Progenitor cell of endocrine pancreas (in vitro differentiated cells): Measurements from ENCODE around the gene CBY1. TPM values are rescaled to one million over a fixed set of nuclear protein-coding genes. Genes with fewer than 3 reads are reported as not detected.

Source experiments
- DNase-seq: peaks from one replicate; pipeline ENCODE4 v3.0.0; 2021; ENCODE audit warnings: low spot score; ENCODE audit not compliant: unreplicated experiment
- H3K27ac Mint-ChIP-seq: 2 replicates; pipeline ENCODE4 v1.8.0; 2021; ENCODE audit warnings: mild to moderate bottlenecking, moderate library complexity, mixed read lengths
- H3K27me3 Mint-ChIP-seq: 2 replicates; pipeline ENCODE4 v1.8.0; 2021; ENCODE audit warnings: mixed read lengths
- H3K36me3 Mint-ChIP-seq: 2 replicates; pipeline ENCODE4 v1.8.0; 2022; ENCODE audit warnings: mixed read lengths; ENCODE audit not compliant: insufficient read depth
- H3K4me1 Mint-ChIP-seq: 2 replicates; pipeline ENCODE4 v1.8.0; 2021; ENCODE audit warnings: low read depth, mixed read lengths
- H3K4me3 Mint-ChIP-seq: 2 replicates; pipeline ENCODE4 v1.8.0; 2021; ENCODE audit warnings: low read depth, mild to moderate bottlenecking, moderate library complexity, mixed read lengths
- H3K9me3 Mint-ChIP-seq: 2 replicates; pipeline ENCODE4 v1.8.0; 2021; ENCODE audit warnings: low read depth, mixed read lengths
- total RNA-seq: library from RNA; stranded (reverse); gene quantifications from 2 replicates; pipeline ENCODE4 v1.2.1, GENCODE V29; 2021
- TF ChIP-seq, protein P1 (sequence below): fragments of 200-600 bp; sonication (generic); IDR thresholded peaks from one replicate; pipeline ENCODE4 v1.5.0; 2021; ENCODE audit warnings: antibody characterized with exemption, mild to moderate bottlenecking; ENCODE audit not compliant: unreplicated experiment

Gene CBY1
- total RNA-seq, 1 donor from 2014 or later: 50.5 TPM

- Mint-ChIP-seq H3K27me3 (no peaks in the 10 kb centered on the region), H3K27ac (no peak overlapping the region), H3K4me1 (no peaks in the 10 kb centered on the region), H3K9me3 (no peaks in the 10 kb centered on the region), H3K36me3 (peaks cover 19% of the 10 kb centered on the region), H3K4me3 (no peak overlapping the region)
- DNase-seq: no peak
- TF ChIP-seq, protein P1, sequence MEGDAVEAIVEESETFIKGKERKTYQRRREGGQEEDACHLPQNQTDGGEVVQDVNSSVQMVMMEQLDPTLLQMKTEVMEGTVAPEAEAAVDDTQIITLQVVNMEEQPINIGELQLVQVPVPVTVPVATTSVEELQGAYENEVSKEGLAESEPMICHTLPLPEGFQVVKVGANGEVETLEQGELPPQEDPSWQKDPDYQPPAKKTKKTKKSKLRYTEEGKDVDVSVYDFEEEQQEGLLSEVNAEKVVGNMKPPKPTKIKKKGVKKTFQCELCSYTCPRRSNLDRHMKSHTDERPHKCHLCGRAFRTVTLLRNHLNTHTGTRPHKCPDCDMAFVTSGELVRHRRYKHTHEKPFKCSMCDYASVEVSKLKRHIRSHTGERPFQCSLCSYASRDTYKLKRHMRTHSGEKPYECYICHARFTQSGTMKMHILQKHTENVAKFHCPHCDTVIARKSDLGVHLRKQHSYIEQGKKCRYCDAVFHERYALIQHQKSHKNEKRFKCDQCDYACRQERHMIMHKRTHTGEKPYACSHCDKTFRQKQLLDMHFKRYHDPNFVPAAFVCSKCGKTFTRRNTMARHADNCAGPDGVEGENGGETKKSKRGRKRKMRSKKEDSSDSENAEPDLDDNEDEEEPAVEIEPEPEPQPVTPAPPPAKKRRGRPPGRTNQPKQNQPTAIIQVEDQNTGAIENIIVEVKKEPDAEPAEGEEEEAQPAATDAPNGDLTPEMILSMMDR: no peak
Observed at GRCh38 chr22:38649841-38650522, 6.5 kb upstream of the CBY1 start.

DNA sequence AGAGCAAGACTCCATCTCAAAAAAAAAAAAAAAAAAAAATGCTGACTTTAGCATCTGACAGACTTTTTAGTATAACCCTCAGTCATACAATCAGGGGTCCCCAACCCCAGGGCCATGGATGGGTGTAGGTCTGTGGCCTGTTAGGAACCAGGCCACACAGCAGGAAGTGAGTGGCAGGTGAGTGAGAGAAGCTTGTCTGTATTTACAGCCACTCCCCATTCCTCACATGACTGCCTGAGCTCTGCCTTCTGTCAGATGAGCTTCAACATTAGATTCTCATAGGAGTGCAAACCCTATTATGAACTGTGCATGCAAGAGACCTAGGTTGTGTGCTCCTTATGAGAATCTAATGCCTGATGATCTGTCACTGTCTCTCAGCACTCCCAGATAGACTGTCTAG, 3.6 kb upstream of the CBY1 start:
- Mint-ChIP-seq H3K4me3 (no peak overlapping the region), H3K9me3 (no peaks in the 10 kb centered on the region), H3K4me1 (peaks cover 9% of the 10 kb centered on the region), H3K36me3 (peaks cover 11% of the 10 kb centered on the region), H3K27me3 (no peaks in the 10 kb centered on the region), H3K27ac (no peak overlapping the region)
- no peak for DNase-seq
- TF ChIP-seq, protein P1: no peak

- H3K4me1 Mint-ChIP-seq: peaks cover 10% of the 10 kb centered on the region
- no peak overlapping the region for H3K27ac Mint-ChIP-seq
- TF ChIP-seq, protein P1: no peak
- H3K27me3 Mint-ChIP-seq: no peaks in the 10 kb centered on the region
- peak overlapping the region; percentile 45 for H3K4me3 Mint-ChIP-seq
- no peak for DNase-seq
- H3K36me3 Mint-ChIP-seq: peaks cover 9% of the 10 kb centered on the region
- H3K9me3 Mint-ChIP-seq: no peaks in the 10 kb centered on the region
Observed at GRCh38 chr22:38653741-38654140, 2.7 kb upstream of the CBY1 start.

DNA sequence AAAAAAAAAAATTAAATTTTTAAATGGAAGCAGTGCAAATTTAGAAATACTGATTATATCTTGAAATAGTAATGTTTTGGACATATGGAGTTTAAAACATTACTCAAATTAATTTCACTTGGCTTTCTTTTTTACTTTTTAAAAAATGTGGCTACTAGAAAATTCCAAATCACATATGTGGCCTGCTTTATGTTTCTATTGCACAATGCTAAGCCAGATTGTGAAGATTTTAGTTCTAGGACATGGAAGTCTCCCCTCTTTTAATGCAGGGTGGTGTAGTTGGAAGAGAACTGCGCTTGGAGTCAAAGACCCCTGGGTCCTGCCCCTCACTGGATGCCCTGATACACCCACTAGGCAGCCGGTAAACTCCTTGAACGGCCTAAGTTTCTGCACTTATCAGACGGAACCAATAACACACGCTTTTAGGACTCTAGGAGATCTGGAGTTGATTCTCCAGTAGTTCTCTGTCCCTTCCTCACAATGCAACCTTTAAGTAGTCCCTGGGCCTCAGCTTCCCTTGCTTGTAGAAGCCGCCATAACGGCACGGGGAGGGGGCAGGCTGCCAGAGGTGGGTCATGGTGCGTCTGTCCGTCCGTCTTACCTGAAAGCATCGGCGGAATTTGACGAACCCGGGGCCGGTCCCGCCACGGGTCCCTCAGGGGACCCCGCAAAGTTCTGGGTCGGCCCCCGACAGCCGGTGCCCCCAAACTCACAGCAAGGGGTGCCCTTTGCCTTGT, 751 bp upstream of the CBY1 start:
- peaks cover 10% of the 10 kb centered on the region for H3K4me1 Mint-ChIP-seq
- peak overlapping the region; percentile 100 for H3K27ac Mint-ChIP-seq
- peaks cover 6% of the 10 kb centered on the region for H3K36me3 Mint-ChIP-seq
- TF ChIP-seq, protein P1: no peak
- H3K4me3 Mint-ChIP-seq: peak overlapping the region; percentile 94
- no peaks in the 10 kb centered on the region for H3K9me3 Mint-ChIP-seq
- H3K27me3 Mint-ChIP-seq: no peaks in the 10 kb centered on the region
- DNase-seq: no peak

- no peaks in the 10 kb centered on the region for H3K9me3 Mint-ChIP-seq
Observed at GRCh38 chr22:38657045-38657909, 839 bp downstream of the CBY1 start.

More at GRCh38 chr22:38657045-38657909, 839 bp downstream of the CBY1 start:
- H3K27me3 Mint-ChIP-seq: no peaks in the 10 kb centered on the region
- peaks cover 6% of the 10 kb centered on the region for H3K36me3 Mint-ChIP-seq
- peak overlapping the region; percentile 94 for H3K4me3 Mint-ChIP-seq
- DNase-seq: no peak
- TF ChIP-seq, protein P1: no peak
- H3K27ac Mint-ChIP-seq: peak overlapping the region; percentile 100
- peaks cover 10% of the 10 kb centered on the region for H3K4me1 Mint-ChIP-seq
